Measurements from ENCODE around the gene POLD4.
A peak's percentile ranks its signal among the peaks of the same experiment; 100 is the strongest.
"Not testable (repeated sequence)": the region's sequence is repeated elsewhere in the genome, so short reads cannot be mapped to it uniquely, and the experiment has no call there.

The POLD4 gene

GRCh38 chr11:67353317-67354074 is at the start of gene POLD4:
TSS of gene POLD4 (minus strand) at chr11:67353546. CDS start at chr11:67353399, 147 bp downstream.
- peak; percentile 97 for DNase-seq

DNA sequence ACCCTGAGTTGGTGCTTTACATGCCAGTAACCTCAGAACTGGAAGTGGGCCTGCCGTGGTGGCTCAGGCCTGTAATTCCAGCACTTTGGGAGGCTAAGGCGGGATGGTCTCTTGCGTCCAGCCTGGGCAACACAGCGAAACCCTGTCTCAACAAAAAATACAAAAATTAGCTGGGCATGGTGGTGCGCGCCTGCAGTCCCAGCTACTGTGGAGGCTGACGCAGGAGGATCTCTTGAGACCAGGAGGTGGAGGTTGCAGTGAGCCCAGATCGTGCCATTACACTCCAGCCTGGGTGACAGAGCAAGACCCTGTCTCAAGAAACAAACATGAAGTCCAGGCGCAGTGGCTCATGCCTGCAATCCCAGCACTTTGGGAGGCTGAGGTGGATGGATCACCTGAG is 49.7 kb upstream of the POLD4 start:
- not testable (repeated sequence) for DNase-seq

DNA sequence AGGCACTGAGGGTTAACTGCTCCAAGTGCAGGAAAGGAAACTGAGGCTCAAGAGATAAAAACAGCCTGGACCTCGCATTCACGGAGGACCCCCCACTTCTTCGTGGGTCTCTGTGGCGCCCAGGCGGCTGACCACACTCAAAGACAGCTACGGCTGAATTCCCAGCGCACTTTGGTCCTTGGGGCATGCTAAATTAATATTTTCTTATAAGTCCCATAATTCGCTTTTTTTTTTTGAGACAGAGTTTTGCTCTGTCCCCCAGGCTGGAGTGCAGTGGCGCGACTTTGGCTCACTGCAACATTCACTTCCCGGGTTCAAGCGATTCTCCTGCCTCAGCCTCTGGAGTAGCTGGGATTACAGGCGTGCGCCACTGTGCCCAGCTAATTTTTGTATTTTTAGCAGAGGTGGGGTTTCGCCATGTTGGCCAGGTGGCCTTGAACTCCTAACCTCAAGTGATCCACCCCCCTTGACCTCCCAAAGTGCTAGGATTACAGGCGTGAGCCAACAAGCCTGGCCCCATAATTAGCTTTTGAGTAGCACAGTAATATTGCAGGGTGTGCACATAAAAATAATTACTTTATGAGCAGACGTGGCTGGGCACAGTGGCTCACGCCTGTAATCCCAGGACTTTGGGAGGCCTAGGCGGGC is 49.0 kb upstream of the POLD4 start:
- DNase-seq: not testable (repeated sequence)

DNA sequence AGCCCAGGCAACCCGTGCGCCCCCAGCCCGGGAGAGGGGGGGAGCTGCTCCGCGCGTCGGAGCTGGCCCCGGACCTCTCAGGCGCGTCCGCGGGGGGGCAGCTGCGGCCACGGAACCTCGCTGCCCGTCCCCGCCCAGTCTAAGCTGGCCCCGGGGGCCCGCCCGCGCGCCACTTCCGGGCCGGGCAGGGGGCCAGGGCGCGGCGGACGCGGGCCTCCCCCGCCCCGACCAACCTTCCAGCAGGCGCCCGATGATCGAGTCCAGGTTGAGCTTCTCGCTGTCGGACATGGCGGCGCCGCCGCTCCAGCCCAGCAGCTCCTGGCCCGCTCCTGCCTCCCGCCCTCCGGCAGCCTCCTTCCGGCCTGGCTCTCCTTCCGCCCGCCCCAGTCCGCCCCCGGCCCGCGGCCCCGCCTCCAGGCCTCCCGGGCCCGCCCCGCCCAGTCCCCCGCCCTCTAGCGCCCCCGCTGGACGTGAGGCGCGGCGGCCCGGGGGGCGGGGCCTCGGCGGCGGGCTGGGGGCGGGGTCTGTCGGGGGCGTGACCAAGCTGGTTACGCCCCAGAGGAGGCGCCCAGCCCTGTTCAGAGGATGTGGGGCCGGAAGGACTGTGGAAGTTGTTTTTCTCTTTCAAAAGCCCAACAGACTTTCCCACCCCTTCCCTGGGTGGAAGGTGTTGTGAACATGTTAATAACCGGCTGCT is 48.3 kb upstream of the POLD4 start, which contains the start of gene PPP1CA:
Gene PPP1CA (minus strand): TSS at position 364 of the 697 bp plus-strand sequence. CDS start 76 bp downstream, at position 288.
- DNase-seq: peak; percentile 95

DNA sequence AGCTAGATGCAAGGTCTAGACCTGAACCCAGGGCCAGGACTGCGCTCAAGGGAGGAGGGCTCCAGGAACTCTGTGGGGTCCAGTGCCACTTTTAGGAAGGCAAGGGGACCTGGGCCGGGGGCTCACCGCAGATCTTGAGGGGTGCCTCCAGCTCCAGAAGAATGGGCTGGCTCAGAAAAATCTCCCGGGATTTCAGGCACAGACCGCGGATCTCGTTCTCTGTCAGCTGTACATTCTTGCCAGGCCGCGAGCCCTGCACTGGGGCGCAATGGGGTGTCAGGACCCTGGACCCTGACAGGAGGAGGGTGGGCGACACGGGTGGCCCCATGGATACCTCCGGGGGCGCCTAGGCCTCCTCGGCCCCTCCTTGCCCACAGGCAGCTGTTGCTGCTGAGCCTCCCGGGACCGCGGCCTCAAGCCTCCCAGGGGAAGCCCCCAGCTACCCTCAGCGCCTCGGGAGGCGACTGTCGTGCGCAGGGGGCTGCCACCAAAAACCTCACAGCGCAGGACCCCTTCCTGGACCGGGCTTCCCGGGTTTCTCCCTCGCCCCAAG is 47.7 kb upstream of the POLD4 start:
- no peak for DNase-seq

GRCh38 chr11:67400251-67400941 is 47.0 kb upstream of the POLD4 start:
- no peak for DNase-seq

- no peak for DNase-seq
These were observed 45.6 kb upstream of the POLD4 start for GRCh38 chr11:67398661-67399563.

GRCh38 chr11:67397986-67398660 is 44.8 kb upstream of the POLD4 start:
- no peak for DNase-seq

DNA sequence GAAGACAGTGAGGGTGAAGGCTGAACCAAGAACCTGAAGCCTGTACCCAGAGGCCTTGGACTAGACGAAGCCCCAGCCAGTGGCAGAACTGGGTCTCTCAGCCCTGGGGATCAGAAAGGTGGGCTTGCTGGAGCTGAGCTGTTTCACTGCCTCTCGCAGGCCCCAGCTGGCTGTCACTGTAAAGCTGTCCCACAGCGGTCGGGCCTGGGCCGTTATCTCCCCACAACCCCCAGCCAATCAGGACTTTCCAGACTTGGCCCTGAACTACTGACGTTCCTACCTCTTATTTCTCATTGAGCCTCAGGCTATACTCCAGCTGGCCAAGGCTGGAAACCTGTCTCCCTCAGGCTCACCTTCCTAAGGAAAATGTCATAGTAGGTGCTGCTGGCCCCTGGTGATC is 44.2 kb upstream of the POLD4 start:
- DNase-seq: no peak

DNA sequence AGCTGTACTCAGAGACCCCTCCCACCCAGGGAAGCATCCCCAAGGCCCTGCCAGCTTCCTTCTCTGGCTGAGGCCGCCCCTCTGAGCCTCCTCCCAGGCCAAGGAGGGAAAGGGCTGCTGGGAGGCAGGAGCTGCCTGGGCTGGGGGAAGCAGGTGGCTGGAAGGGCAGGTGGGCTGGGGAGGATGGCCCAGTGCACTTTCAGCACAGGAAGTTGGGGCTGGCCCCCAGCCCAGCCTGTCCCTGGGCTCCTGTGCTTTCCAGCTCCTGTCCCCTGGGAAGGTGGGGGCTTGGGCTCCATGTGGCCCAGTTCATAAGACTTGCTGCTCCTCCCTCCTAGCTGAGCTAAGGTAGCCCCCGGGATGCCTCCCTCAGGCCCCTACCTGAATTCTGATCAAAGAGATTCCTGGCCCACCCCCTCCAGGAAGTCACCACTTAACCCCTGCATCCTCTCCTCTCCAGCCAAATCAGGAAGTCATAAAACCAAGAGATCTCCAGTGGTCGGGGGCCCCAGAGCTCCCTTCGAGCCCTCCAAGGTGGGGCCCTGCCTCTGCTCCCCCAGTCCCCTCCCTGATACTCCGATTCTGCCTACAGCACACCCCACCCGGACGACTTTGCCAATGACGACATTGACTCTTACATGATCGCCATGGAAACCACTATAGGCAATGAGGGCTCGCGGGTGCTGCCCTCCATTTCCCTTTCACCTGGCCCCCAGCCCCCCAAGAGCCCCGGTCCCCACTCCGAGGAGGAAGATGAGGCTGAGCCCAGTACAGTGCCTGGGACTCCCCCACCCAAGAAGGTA is 43.4 kb upstream of the POLD4 start:
- no peak for DNase-seq

DNA sequence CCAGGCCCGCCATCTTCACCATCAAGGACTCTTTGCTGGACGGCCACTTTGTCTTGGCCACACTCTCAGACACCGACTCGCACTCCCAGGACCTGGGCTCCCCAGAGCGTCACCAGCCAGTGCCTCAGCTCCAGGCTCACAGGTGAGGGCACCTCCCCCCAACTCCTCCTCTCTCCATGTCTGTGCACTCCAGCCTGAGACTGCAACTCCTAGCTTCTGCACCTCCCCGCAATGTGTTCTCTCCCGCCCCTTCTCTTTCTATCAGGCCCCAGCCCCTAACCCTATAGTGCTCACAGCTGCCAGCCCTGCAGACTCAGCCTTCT is 42.9 kb upstream of the POLD4 start:
- DNase-seq: no peak

DNA sequence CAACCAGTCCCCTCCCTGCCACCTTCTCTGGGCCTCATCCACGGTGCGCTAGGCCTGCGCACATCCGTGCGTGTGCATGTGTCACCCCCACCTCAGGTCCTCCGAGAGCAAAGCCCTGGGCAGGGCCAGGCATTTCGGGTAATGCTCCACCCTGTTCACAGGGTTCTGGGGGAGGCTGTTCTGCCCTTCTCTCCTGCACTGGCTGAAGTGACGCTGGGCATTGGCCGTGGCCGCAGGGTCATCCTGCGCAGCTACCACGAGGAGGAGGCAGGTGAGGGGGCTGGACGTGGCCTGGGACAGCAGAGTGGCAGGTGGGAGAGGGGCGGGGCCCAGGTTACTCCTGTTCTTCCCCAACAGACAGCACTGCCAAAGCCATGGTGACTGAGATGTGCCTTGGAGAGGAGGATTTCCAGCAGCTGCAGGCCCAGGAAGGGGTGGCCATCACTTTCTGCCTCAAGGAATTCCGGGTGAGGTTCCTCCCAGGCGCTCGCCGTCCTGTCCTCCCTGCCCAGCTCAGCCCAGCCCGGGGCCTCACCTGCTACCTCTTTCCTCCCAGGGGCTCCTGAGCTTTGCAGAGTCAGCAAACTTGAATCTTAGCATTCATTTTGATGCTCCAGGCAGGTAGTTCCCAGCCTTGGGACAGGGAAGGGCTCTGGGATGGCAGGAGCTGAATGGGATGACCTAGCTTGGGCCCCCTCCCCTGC is 42.4 kb upstream of the POLD4 start:
- DNase-seq: no peak

DNA sequence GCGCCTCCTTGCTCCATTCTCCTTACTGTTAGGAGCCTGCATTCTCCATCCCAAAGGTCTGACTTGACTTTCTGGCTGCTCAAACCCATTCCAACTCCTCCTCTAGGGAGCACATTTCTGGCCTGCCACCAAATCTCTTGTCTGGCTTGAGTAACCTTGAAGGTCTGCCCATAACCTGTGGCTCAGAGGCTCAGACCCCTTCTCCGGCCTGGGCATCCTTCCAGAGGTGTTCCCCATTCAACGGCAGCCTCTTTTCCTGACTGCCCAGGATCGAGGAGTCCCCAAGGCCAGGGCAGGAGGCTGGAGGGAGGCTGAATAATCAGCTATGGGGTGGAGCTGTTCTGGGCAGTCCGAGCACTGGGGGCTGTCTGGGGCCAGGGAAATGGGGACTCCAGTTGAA is 40.6 kb upstream of the POLD4 start:
- DNase-seq: no peak

GRCh38 chr11:67393437-67393836 is 40.1 kb upstream of the POLD4 start:
- no peak for DNase-seq

- DNase-seq: peak; percentile 51
These were observed 38.9 kb upstream of the POLD4 start for GRCh38 chr11:67392183-67392715.

DNA sequence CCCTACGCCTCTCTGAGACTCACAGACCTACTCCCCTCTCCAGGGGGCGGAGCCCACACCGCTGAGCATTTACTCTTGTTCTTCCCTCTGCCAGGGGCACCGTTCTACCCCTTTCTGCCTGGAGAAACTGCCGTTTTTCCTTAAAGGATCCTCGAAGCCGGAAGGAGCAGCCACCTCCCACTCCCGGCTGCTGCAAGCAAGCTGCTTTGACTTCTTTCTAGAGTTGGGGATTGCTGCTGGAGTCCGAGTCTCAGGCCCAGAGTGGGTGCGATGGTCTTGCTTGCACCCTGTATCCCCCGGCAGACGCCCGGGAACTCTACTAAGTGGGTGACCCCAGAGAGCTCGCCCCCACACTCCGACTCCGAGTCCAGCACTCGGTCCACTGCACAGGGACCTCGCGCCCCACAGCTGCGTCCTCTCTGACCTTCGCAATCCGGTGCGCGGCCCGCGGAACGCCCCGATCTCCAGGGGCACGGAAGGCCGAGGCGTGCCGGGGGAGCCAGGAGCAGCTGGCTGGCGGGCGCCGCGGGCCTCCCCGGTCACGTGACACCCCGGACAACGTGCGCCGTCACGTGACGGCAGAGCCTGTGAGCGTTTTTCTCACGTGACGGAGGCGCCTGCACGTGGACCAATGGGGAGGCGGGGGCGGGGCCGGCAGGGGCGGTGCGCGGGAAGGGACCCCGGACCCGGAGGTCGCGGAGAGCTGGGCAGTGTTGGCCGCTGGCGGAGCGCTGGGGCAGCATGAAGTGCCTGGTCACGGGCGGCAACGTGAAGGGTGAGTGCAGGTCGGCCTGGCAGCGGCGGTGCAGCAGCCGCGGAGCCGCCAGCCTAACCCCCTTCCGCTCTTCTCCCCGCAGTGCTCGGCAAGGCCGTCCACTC is 38.2 kb upstream of the POLD4 start, which contains the start of gene RAD9A:
Gene RAD9A (plus strand): TSS at position 683 of the 879 bp plus-strand sequence. CDS start 59 bp downstream, at position 742.
- DNase-seq: peak; percentile 98

DNA sequence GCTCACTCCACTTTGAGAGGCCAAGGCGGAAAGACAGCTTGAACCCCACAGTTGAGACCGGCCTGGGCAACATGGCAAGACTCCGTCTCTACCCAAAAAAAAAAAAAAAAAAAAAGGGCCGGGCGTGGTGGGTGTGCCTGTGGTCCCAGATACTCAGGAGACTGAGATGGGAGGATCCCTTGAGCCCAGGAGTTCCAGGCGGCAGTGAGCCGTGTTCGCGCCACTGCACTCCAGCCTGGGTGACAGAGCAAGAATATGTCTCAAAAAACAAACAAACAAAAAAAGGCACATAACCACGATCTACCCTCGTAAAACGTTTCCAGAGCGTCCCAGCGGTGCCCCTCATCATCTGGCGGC is 37.6 kb upstream of the POLD4 start:
- DNase-seq: no peak

- DNase-seq: peak; percentile 62
These were observed 36.1 kb upstream of the POLD4 start for GRCh38 chr11:67389477-67389876.
